ENCODE data around the gene SEC14L3.

Gene SEC14L3

GRCh38 chr22:30444632-30445437, 27.0 kb downstream of the SEC14L3 start:
- no peak for DNase-seq (ENCODE audit: low read depth)

- DNase-seq (ENCODE audit: low read depth), result no peak
Observed at GRCh38 chr22:30441088-30441487, 30.7 kb downstream of the SEC14L3 start.

- DNase-seq (ENCODE audit: low read depth), result no peak
Observed at GRCh38 chr22:30439836-30440235, 32.0 kb downstream of the SEC14L3 start.

GRCh38 chr22:30439226-30439625, 32.6 kb downstream of the SEC14L3 start:
- no peak for DNase-seq (ENCODE audit: low read depth)

GRCh38 chr22:30438559-30438958, 33.3 kb downstream of the SEC14L3 start:
- no peak for DNase-seq (ENCODE audit: low read depth)

GRCh38 chr22:30436196-30436595, 35.6 kb downstream of the SEC14L3 start:
- DNase-seq (ENCODE audit: low read depth), result no peak

- peak; percentile 61 for DNase-seq (ENCODE audit: low read depth)
Observed at GRCh38 chr22:30435674-30436126, 36.1 kb downstream of the SEC14L3 start.

- no peak for DNase-seq (ENCODE audit: low read depth)
Observed at GRCh38 chr22:30434843-30435242, 37.0 kb downstream of the SEC14L3 start.

GRCh38 chr22:30433773-30434172, 38.0 kb downstream of the SEC14L3 start:
- DNase-seq (ENCODE audit: low read depth), result no peak

- DNase-seq (ENCODE audit: low read depth), result no peak
Observed at GRCh38 chr22:30433227-30433626, 38.6 kb downstream of the SEC14L3 start.

GRCh38 chr22:30432520-30432919, 39.3 kb downstream of the SEC14L3 start:
- DNase-seq (ENCODE audit: low read depth), result no peak

GRCh38 chr22:30432096-30432495, 39.7 kb downstream of the SEC14L3 start:
- no peak for DNase-seq (ENCODE audit: low read depth)

- no peak for DNase-seq (ENCODE audit: low read depth)
Observed at GRCh38 chr22:30430933-30431332, 40.9 kb downstream of the SEC14L3 start.

GRCh38 chr22:30429887-30430286, 41.9 kb downstream of the SEC14L3 start:
- DNase-seq (ENCODE audit: low read depth), result no peak

- DNase-seq (ENCODE audit: low read depth), result no peak
Observed at GRCh38 chr22:30427871-30428270, 43.9 kb downstream of the SEC14L3 start.

- DNase-seq (ENCODE audit: low read depth), result peak; percentile 79
Observed at GRCh38 chr22:30426388-30427353, 45.1 kb downstream of the SEC14L3 start.

GRCh38 chr22:30425616-30426387, 46.0 kb downstream of the SEC14L3 start, which contains the start of gene MTFP1:
Gene MTFP1, plus strand, starts transcription at chr22:30425768. Its CDS starts 112 bp downstream, at chr22:30425880.
- no peak for DNase-seq (ENCODE audit: low read depth)

GRCh38 chr22:30425327-30425615, 46.5 kb downstream of the SEC14L3 start:
- no peak for DNase-seq (ENCODE audit: low read depth)

GRCh38 chr22:30424534-30425326, 47.1 kb downstream of the SEC14L3 start:
- no peak for DNase-seq (ENCODE audit: low read depth)

- DNase-seq (ENCODE audit: low read depth), result peak; percentile 97
Observed at GRCh38 chr22:30423959-30424533, 47.8 kb downstream of the SEC14L3 start.

Data from activated T-cell treated with anti-CD3 and anti-CD28 coated beads for 1 hour (primary cell).